NB4 (cell line): Measurements from ENCODE around the gene IL17B.

Experiments
- MAX ChIP-seq: IDR thresholded peaks from 2 replicates; pipeline ENCODE4 v1.6.1; 2011; ENCODE audit warnings: low read depth, low read length
- MYC ChIP-seq: IDR thresholded peaks from 2 replicates; pipeline ENCODE4 v1.6.1; 2011; ENCODE audit warnings: low read depth, low read length
- POLR2A ChIP-seq: IDR thresholded peaks from 2 replicates; pipeline ENCODE4 v1.6.1; 2011; ENCODE audit warnings: mild to moderate bottlenecking; ENCODE audit not compliant: insufficient read length; ENCODE audit errors: extremely low read depth
- TF ChIP-seq, protein P1 (sequence below): IDR thresholded peaks from one replicate; pipeline ENCODE4 v1.5.1; 2012; ENCODE audit warnings: low read depth, low read length

- TF ChIP-seq, protein P1, sequence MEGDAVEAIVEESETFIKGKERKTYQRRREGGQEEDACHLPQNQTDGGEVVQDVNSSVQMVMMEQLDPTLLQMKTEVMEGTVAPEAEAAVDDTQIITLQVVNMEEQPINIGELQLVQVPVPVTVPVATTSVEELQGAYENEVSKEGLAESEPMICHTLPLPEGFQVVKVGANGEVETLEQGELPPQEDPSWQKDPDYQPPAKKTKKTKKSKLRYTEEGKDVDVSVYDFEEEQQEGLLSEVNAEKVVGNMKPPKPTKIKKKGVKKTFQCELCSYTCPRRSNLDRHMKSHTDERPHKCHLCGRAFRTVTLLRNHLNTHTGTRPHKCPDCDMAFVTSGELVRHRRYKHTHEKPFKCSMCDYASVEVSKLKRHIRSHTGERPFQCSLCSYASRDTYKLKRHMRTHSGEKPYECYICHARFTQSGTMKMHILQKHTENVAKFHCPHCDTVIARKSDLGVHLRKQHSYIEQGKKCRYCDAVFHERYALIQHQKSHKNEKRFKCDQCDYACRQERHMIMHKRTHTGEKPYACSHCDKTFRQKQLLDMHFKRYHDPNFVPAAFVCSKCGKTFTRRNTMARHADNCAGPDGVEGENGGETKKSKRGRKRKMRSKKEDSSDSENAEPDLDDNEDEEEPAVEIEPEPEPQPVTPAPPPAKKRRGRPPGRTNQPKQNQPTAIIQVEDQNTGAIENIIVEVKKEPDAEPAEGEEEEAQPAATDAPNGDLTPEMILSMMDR: no peak
- TF ChIP-seq POLR2A (no peak), MYC (no peak), MAX (no peak)
These were observed 40.4 kb upstream of the IL17B start for GRCh38 chr5:149419532-149419858.
